HK-2 (cell line): ENCODE results near the gene GAL3ST2.
"Not testable (repeated sequence)": the region's sequence is repeated elsewhere in the genome, so short reads cannot be mapped to it uniquely, and the experiment has no call there.

Source experiments
- DNase-seq: peaks from one replicate; pipeline ENCODE4 v3.0.0-alpha.2; 2018; ENCODE audit not compliant: unreplicated experiment

Gene GAL3ST2

GRCh38 chr2:241768850-241769249 lies 7.8 kb upstream of the GAL3ST2 start:
- DNase-seq = no peak

- DNase-seq = no peak
These were observed 6.8 kb upstream of the GAL3ST2 start for GRCh38 chr2:241769819-241770184.

GRCh38 chr2:241770185-241770935 lies 6.3 kb upstream of the GAL3ST2 start:
- no peak for DNase-seq

DNA sequence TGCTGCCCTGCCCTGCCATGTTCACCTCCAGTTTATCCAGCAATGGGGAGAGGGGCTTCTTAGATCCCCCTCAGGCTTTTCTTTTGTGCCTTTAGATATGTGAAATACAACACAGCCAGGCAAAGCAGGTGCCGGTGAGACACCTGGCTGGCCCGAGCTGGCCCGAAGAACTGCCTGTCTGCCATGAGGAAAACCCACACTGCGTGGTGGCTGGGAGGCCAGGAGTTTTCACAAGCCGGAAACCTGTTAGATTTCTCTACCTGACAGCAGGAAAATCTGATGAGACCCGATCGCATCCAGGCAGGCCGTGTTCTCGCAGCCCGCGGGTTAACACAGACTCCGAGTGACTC lies 5.7 kb upstream of the GAL3ST2 start:
- DNase-seq = no peak

DNA sequence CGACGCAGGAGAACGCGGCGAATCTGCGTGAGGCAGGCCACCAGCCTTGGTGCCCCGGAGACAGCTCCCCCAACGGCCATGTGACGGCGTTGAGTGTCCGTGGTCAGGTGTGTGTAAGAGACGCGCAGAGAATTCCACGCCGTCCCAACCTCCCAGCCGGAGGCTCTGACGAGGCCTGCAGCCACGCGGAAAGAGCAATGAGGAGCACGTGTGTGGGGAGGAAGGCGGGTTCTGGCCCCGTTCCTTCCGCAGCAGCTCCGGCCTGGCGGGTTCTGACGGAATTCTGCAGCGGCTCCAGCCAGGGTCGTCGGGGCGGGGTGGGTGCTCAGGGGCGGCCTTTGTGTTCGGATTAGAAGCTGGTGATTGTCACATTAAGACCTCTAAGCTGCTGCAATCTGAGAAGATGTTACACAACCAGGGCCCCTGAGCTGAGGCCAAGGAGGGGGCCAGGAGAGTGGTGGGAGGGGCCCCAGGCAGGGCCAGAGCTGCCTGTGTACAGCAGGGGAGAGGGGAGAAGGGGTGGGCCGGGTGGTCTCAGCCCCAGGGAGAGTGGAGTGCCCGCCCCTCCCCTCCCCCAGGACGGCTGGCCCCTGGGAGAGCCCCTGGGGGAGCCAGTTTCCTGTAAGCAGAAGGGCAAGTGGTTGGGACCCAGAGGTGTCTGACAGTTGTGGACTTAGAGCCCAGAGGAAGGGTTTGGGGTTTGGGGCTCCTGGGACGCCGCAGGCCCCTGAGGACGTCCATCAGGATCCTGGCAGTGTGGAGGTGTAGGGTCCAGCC lies 5.1 kb upstream of the GAL3ST2 start:
- no peak for DNase-seq

GRCh38 chr2:241772063-241772499 lies 4.5 kb upstream of the GAL3ST2 start:
- no peak for DNase-seq

- DNase-seq = no peak
These were observed 2.9 kb upstream of the GAL3ST2 start for GRCh38 chr2:241773511-241774418.

DNA sequence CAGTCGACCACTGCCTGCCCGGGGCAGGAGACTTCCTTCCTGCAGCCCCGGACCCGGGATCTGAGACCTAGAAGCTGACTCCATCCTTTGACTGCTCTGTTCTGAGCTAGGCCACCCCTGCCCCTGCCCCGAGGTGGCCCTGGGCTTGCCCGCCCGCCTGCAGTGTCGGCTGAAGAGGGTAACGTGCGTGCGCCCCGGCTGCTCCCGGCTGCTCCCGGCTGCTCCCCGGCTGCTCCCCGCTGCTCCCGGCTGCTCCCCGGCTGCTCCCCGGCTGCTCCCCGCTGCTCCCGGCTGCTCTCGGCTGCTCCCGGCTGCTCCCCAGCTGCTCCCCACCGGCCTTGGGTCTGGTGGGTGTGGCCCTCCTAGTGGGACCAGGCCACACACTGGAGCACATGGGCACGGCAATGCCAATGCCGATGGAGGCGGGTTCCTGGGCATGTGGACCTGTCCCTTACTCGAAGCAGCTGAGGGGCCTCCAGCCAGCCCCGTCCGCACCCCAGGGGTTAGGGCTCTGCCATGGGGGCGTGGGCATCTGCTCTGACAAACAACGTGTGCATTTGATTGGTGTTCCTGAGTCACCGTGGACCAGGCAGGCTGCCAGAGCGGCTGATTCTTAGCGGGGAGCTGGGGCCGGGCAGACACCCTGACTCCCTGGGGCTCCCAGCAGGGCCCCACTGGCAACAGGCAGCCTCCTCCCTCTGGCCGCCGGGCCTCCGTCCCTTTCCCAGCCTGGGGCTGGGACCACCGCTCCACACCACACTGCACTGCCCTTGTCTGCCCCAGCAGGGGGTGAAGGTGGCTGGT lies 2.0 kb upstream of the GAL3ST2 start:
- peak; percentile 55 for DNase-seq

DNA sequence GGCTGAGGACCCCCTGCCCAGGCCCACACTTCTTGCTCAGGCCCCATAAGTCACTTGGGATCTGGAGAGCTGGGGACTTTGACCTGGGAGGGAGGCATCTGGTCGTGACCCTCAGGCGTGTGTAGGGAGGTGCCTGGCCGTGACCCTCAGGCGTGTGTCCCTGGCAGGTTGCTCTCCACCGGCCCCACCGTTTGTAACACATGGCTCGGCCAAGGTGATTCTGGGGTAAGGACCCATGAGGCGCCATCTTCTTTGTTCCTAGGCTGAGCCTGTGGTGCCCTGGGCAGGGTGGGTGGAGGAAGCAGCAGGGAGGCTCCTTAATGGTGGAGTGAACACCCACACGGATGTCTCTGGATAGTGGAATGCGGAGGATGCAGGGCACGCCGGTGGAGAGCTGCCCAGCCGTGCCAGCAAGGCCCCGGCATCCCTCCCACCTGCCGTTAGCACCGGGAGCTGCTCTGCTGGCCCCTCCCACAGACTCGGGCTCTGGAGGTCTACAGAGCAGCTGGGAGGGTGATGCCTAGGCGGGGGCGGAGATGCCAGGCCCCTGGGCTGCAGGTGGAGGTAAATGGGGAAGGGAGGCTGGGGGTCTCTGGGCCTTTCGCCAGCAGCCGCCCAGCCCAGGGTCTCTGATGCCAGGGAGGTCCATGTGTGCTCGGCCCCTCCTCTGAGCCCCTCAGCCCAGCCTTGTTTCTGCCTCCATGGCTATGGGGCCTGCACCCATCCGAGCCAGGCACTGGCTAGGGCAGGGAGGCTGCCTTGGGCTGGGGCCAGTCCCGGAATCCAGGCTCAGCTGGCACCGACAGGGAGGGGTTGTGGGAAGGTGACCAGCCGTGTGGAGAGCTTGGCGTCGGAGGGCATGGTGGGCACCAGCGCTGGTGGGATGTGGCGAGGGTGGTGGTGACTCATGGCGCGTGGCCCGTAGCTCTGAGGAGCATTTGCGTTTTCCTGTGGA lies 1.1 kb upstream of the GAL3ST2 start:
- no peak for DNase-seq

DNA sequence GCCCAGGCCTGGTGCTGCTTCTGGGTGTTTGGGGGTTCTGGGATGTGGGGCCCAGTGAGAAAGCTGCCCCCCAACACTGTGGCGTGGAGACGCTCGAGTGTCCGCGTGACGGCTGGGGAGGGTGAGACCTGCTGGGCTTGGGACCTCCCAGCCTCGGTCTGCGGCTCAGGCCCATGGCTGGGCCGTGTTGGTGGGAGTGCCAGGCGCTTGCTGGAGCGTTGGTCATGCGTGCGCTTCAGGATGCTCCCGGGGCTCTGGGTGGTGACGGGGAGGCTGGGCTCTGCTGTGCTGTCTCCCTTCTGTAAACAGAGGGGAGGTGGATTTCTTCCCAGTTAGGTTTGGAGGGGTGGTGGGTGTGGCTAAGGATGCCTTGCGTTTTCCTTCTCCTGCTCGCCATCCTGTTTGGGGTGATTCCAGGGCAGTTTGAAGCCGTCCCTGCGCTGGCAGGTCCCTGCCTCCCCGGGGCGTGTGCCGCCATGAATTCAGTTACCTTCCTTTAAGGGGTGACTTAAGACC lies 606 bp downstream of the GAL3ST2 start:
- DNase-seq = no peak

- no peak for DNase-seq
These were observed 1.3 kb downstream of the GAL3ST2 start for GRCh38 chr2:241777686-241778627.

DNA sequence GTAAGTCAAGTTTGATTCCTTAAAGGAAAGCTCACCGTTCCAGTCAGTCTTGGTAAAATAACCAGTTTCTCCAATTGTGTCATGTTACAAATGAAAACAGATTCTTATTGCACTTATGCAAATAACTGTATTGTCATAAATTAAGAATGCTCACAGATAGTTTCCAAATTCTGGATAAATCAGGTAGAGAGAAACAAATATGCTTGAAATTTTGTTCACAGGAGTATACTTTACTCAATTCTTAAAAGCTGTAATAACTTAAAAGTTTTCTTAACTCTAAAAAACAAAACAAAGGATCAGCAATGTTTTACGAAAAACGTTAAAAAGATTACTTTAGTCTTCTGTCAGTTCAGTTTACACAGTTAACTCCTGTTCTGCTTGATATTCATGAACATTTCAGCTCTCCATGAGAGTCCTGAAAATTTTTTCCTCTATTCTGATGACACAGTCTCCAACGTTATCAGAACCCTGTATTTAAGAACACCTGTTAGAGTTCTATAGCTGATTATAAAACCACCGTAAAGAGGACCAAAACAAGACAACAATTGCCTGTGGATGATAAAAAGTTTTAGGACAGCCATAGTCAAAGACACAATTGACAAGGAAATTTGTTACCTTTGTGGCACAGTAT lies 4.4 kb downstream of the GAL3ST2 start:
- DNase-seq = no peak

GRCh38 chr2:241782053-241782452 lies 5.4 kb downstream of the GAL3ST2 start:
- DNase-seq = not testable (repeated sequence)

DNA sequence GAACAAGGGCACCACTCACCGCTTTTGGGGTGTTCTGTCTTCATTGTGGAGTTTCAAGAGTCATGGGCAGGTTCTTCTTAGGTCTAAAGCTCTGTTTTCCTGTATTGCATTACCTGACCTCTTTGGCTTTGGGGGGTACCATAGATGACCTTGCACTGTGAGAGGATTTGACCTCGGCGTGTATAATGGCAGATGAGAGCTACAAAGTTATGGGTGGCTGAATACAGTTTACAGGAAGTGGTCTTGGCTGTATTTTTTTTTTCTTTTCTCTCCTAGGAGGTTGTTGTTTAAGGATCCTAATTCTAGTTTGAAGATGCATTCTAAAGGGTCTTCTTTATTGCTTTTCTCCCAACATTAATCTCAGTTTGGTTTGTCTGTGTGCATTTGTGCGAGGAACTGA lies 11.5 kb downstream of the GAL3ST2 start:
- no peak for DNase-seq

DNA sequence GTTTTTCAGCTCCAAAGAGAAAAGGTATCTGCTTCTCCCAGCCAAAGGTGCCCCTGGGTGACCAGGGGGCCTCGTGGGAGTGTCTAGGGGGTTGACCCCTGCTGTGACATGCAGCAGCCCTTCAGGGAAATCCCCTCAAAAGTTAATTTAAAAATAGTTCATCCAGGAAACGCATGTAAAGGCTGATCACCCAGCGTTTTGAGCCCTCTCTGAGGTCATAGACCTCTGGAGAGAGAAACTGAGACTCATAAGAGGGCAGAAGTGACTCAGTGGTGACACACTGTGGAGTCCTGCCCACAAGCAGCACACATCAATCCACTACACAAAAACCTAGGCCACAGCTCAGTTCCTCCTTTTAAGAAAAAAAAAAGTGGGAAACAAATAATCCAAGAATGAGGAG lies 11.9 kb downstream of the GAL3ST2 start:
- DNase-seq = no peak

DNA sequence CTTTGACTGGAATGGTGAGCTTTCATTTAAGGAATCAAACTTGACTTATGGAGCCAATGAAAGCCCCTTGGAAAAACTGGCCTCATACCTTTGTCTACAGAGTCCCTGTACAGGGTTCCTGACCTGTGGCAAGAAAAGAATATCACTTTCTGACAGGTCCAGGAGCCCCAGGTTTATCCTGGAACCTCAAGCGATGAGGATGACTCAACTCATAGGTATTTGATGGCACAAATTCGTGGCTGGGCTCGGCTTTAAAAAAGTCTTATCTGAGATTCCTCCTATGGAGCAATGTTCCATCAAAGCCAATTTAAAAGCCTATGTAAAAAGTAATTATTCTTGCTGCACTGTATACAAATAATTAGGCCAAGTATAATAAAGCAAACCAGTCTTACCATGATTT lies 14.8 kb downstream of the GAL3ST2 start:
- not testable (repeated sequence) for DNase-seq

- no peak for DNase-seq
These were observed 16.8 kb downstream of the GAL3ST2 start for GRCh38 chr2:241793385-241793784.

- no peak for DNase-seq
These were observed 17.7 kb downstream of the GAL3ST2 start for GRCh38 chr2:241794250-241794823.
